Naive thymus-derived CD4-positive, alpha-beta T cell (primary cell): ENCODE measurements around the gene STARD3NL. TPM values are rescaled to one million over a fixed set of nuclear protein-coding genes. Genes with fewer than 3 reads are reported as not detected.
A peak's percentile ranks its signal among the peaks of the same experiment; 100 is the strongest.

Experiments used
- ATAC-seq: fragments of 150-1000 bp; cut with Tn5 transposase; 2 replicates; pipeline ENCODE4 v1.10.0; 2021; ENCODE audit warnings: mild to moderate bottlenecking, moderate library complexity
- CTCF ChIA-PET: fragments of 350-600 bp; sonication (Branson Sonifier 250); formaldehyde crosslinking; loops from one replicate; lab custom pipeline; 2021; ENCODE audit warnings: antibody characterized with exemption; lab: Charles Lee
- POLR2A ChIA-PET: fragments of 350-600 bp; sonication (Branson Sonifier 250); formaldehyde crosslinking; loops from one replicate; lab custom pipeline; 2021; ENCODE audit warnings: antibody characterized with exemption, inconsistent platforms; lab: Charles Lee
- DNase-seq, 9 donors: peaks; one replicate each; pipeline versions ENCODE4 v3.0.0 to v3.0.0-alpha.2; 2020 to 2022; ENCODE audit warnings: mixed read lengths in 1 of 9
- H3K27ac ChIP-seq: one replicate; pipeline ENCODE4 v1.7.0; 2013; ENCODE audit warnings: mild to moderate bottlenecking, low read depth, low read length, moderate library complexity
- H3K27me3 ChIP-seq, 2 donors: one replicate each; pipeline ENCODE4 v1.7.0; 2013; ENCODE audit warnings: low read length in 2 of 2, mild to moderate bottlenecking in 2 of 2, moderate library complexity in 2 of 2; ENCODE audit not compliant: control insufficient read depth in 2 of 2, insufficient read depth in 2 of 2
- H3K36me3 ChIP-seq, 3 experiments: 1 replicate in 2 of 3; 2 replicates in 1 of 3; pipeline ENCODE4 v1.7.0; 2013; ENCODE audit warnings: low read length in 3 of 3, mild to moderate bottlenecking in 3 of 3, moderate library complexity in 1 of 3; ENCODE audit not compliant: insufficient read depth in 3 of 3, control insufficient read depth in 2 of 3
- H3K4me1 ChIP-seq, 2 donors: one replicate each; pipeline ENCODE4 v1.7.0; 2013; ENCODE audit warnings: low read length in 2 of 2, mild to moderate bottlenecking in 2 of 2, moderate library complexity in 1 of 2; ENCODE audit not compliant: control insufficient read depth in 2 of 2, insufficient read depth in 2 of 2
- H3K4me3 ChIP-seq: 2 replicates; pipeline ENCODE4 v1.7.0; 2013; ENCODE audit warnings: mild to moderate bottlenecking, low read length
- H3K9me3 ChIP-seq, 3 experiments: 1 replicate in 2 of 3; 2 replicates in 1 of 3; pipeline ENCODE4 v1.7.0; 2013; ENCODE audit warnings: low read length in 3 of 3; ENCODE audit not compliant: control insufficient read depth in 2 of 3
- H3K27ac Mint-ChIP-seq, 9 donors: one replicate each; pipeline ENCODE4 v1.8.0; 2020 to 2022; ENCODE audit warnings: mixed read lengths in 9 of 9, mild to moderate bottlenecking in 8 of 9, moderate library complexity in 5 of 9, inconsistent platforms in 2 of 9
- H3K27me3 Mint-ChIP-seq, 5 donors: one replicate each; pipeline ENCODE4 v1.8.0; 2021 to 2022; ENCODE audit warnings: mixed read lengths in 5 of 5, mild to moderate bottlenecking in 1 of 5
- H3K36me3 Mint-ChIP-seq, 5 donors: one replicate each; pipeline ENCODE4 v1.8.0; 2020 to 2022; ENCODE audit warnings: mixed read lengths in 5 of 5, mild to moderate bottlenecking in 3 of 5, inconsistent platforms in 1 of 5
- H3K4me1 Mint-ChIP-seq, 7 donors: one replicate each; pipeline ENCODE4 v1.8.0; 2020 to 2022; ENCODE audit warnings: mixed read lengths in 7 of 7, mild to moderate bottlenecking in 3 of 7, inconsistent platforms in 1 of 7
- H3K4me3 Mint-ChIP-seq, 10 donors: one replicate each; pipeline ENCODE4 v1.8.0; 2020 to 2022; ENCODE audit warnings: mild to moderate bottlenecking in 10 of 10, mixed read lengths in 10 of 10, moderate library complexity in 6 of 10, inconsistent platforms in 2 of 10
- H3K9me3 Mint-ChIP-seq, 11 donors: one replicate each; pipeline ENCODE4 v1.8.0; 2020 to 2022; ENCODE audit warnings: mixed read lengths in 11 of 11, mild to moderate bottlenecking in 4 of 11, inconsistent platforms in 1 of 11, moderate library complexity in 1 of 11
- intact Hi-C, 2 donors: fragments of 100-400 bp; cut with micrococcal nuclease; formaldehyde crosslinking; loops; one replicate each; pipeline ENCODE4 v1.15.1; 2023
- polyA plus RNA-seq, 2 donors: library from polyadenylated mRNA; unstranded; fragments of 300-500 nt; fragmentation: Illumina TruSeq; gene quantifications; one replicate each; pipeline ENCODE4 v1.2.3, GENCODE V29; 2021
- total RNA-seq, 6 experiments: library from RNA in 5 of 6; stranded (reverse) in 5 of 6; gene quantifications; 1 replicate in 5 of 6; 2 replicates in 1 of 6; pipeline ENCODE4 v1.2.3 and lab custom pipeline; 2021 to 2026

Gene STARD3NL
- total RNA-seq (10 to 100 TPM in 4 of 5 experiments, 1 to 10 TPM in 1; 9.4 to 22.0 (median 12.2) TPM), polyA plus RNA-seq (10 to 100 TPM; 25.3 to 26.9 TPM), total RNA-seq (lab: John Stamatoyannopoulos, UW) (13.1 reads per million, percentile 41 among the genes with 10 or more reads in this experiment)

- CTCF ChIA-PET = interaction anchor here (1.0 to 1.2 kb wide), 3 partner anchors 37 to 190 kb away, joined by 3 to 4 read pairs (median 3); no protein-coding TSS in a partner anchor
These were observed at the start of gene STARD3NL for GRCh38 chr7:38178004-38178694. Gene STARD3NL (plus strand): TSS chr7:38178245. CDS start chr7:38207505, 29,260 bp downstream.

GRCh38 chr7:38129162-38129561 is 48.9 kb upstream of the STARD3NL start:
- ChIA-PET POLR2A (no interaction called here), CTCF (interaction anchor here (0.7 kb wide), 1 partner anchor 10 kb away, joined by 4 read pairs; no protein-coding TSS in a partner anchor)
- H3K36me3 Mint-ChIP-seq = no peaks in the 10 kb centered on the region
- Histone ChIP-seq H3K36me3 (no peaks in the 10 kb centered on the region), H3K9me3 (no peaks in the 10 kb centered on the region), H3K4me1 (no peaks in the 10 kb centered on the region), H3K27ac (no peak overlapping the region), H3K27me3 (no peaks in the 10 kb centered on the region), H3K4me3 (no peak overlapping the region)
- intact Hi-C loops = no loop called here
- H3K4me3 Mint-ChIP-seq = no peak overlapping the region
- peaks cover 12 to 36% (median 22%) of the 10 kb centered on the region in 5 donors for H3K27me3 Mint-ChIP-seq
- no peak for DNase-seq
- H3K9me3 Mint-ChIP-seq = no peaks in the 10 kb centered on the region
- H3K4me1 Mint-ChIP-seq = peaks cover 0 to 2% (median 0%) of the 10 kb centered on the region in 7 donors
- no peak for ATAC-seq
- H3K27ac Mint-ChIP-seq = no peak overlapping the region

More at GRCh38 chr7:38178004-38178694, at the start of gene STARD3NL:
- Histone ChIP-seq H3K27ac (peak within 1 kb of the TSS; percentile 84), H3K27me3 (no peaks in the 10 kb centered on the region), H3K9me3 (no peaks in the 10 kb centered on the region), H3K4me1 (peaks cover 17 to 23% of the 10 kb centered on the region in 2 donors), H3K36me3 (no peaks in the 10 kb centered on the region), H3K4me3 (peak within 1 kb of the TSS; percentile 96)
- DNase-seq (peak; percentile 68 to 97 (median 88)), ATAC-seq (peak; percentile 97)
- intact Hi-C loops = loop anchor here (1.0 to 10.0 kb wide), 12 partner anchors 37 to 1789 kb away; partner anchors contain the start of genes ANLN (in 1 of the 2), RALA (in 1 of the 2) and VPS41 (in 1 of the 2)
- Mint-ChIP-seq H3K4me3 (peak within 1 kb of the TSS; percentile 94 to 100 (median 99)), H3K27ac (peak within 1 kb of the TSS; percentile 66 to 98 (median 97)), H3K9me3 (peaks cover 0 to 2% (median 0%) of the 10 kb centered on the region in 11 donors), H3K4me1 (peaks cover 21 to 50% (median 45%) of the 10 kb centered on the region in 7 donors), H3K27me3 (peaks cover 3 to 14% (median 10%) of the 10 kb centered on the region in 5 donors), H3K36me3 (peaks cover 0 to 2% (median 0%) of the 10 kb centered on the region in 5 donors)
- POLR2A ChIA-PET = interaction anchor here (0.7 to 1.2 kb wide), 3 partner anchors 10 to 38 kb away, joined by 3 to 4 read pairs (median 3); no protein-coding TSS in a partner anchor

GRCh38 chr7:38129579-38129978 is 48.5 kb upstream of the STARD3NL start:
- Histone ChIP-seq H3K27me3 (no peaks in the 10 kb centered on the region), H3K4me3 (no peak overlapping the region), H3K27ac (no peak overlapping the region), H3K4me1 (no peaks in the 10 kb centered on the region), H3K9me3 (no peaks in the 10 kb centered on the region), H3K36me3 (no peaks in the 10 kb centered on the region)
- POLR2A ChIA-PET = no interaction called here
- Mint-ChIP-seq H3K4me1 (peaks cover 0 to 2% (median 0%) of the 10 kb centered on the region in 7 donors), H3K27me3 (peaks cover 12 to 36% (median 25%) of the 10 kb centered on the region in 5 donors), H3K27ac (no peak overlapping the region), H3K36me3 (no peaks in the 10 kb centered on the region), H3K4me3 (no peak overlapping the region), H3K9me3 (no peaks in the 10 kb centered on the region)
- no peak for ATAC-seq
- CTCF ChIA-PET = no interaction called here
- no peak for DNase-seq
- intact Hi-C loops = no loop called here

- no peak overlapping the region for H3K4me3 ChIP-seq
- ATAC-seq = no peak
- intact Hi-C loops = no loop called here
- no peaks in the 10 kb centered on the region for H3K9me3 Mint-ChIP-seq
- H3K4me3 Mint-ChIP-seq = no peak overlapping the region
- ChIA-PET CTCF (no interaction called here), POLR2A (no interaction called here)
- H3K36me3 ChIP-seq = no peaks in the 10 kb centered on the region
- no peak for DNase-seq
- H3K4me1 ChIP-seq = no peaks in the 10 kb centered on the region
- H3K9me3 ChIP-seq = no peaks in the 10 kb centered on the region
- no peaks in the 10 kb centered on the region for H3K36me3 Mint-ChIP-seq
- no peak overlapping the region for H3K27ac ChIP-seq
- no peaks in the 10 kb centered on the region for H3K27me3 ChIP-seq
- peaks cover 0 to 2% (median 0%) of the 10 kb centered on the region in 7 donors for H3K4me1 Mint-ChIP-seq
- H3K27ac Mint-ChIP-seq = no peak overlapping the region
- peaks cover 2 to 26% (median 10%) of the 10 kb centered on the region in 5 donors for H3K27me3 Mint-ChIP-seq
These were observed 39.9 kb upstream of the STARD3NL start for GRCh38 chr7:38138171-38138570.

GRCh38 chr7:38141187-38141586 is 36.9 kb upstream of the STARD3NL start:
- ATAC-seq = no peak
- Mint-ChIP-seq H3K4me1 (peaks cover 0 to 2% (median 0%) of the 10 kb centered on the region in 7 donors), H3K4me3 (no peak overlapping the region), H3K27me3 (peaks cover 0 to 23% (median 4%) of the 10 kb centered on the region in 5 donors), H3K36me3 (no peaks in the 10 kb centered on the region), H3K27ac (no peak overlapping the region), H3K9me3 (no peaks in the 10 kb centered on the region)
- H3K4me1 ChIP-seq = no peaks in the 10 kb centered on the region
- intact Hi-C loops = no loop called here
- no peak overlapping the region for H3K27ac ChIP-seq
- no peaks in the 10 kb centered on the region for H3K36me3 ChIP-seq
- H3K4me3 ChIP-seq = no peak overlapping the region
- no peaks in the 10 kb centered on the region for H3K27me3 ChIP-seq
- ChIA-PET POLR2A (no interaction called here), CTCF (no interaction called here)
- H3K9me3 ChIP-seq = no peaks in the 10 kb centered on the region
- no peak for DNase-seq

GRCh38 chr7:38142736-38143135 is 35.3 kb upstream of the STARD3NL start:
- peaks cover 0 to 2% (median 0%) of the 10 kb centered on the region in 7 donors for H3K4me1 Mint-ChIP-seq
- Histone ChIP-seq H3K27me3 (no peaks in the 10 kb centered on the region), H3K9me3 (no peaks in the 10 kb centered on the region), H3K4me3 (no peak overlapping the region), H3K36me3 (no peaks in the 10 kb centered on the region), H3K27ac (no peak overlapping the region), H3K4me1 (no peaks in the 10 kb centered on the region)
- no peak overlapping the region for H3K27ac Mint-ChIP-seq
- no peak for DNase-seq
- no peak for ATAC-seq
- intact Hi-C loops = no loop called here
- H3K27me3 Mint-ChIP-seq = peaks cover 0 to 19% (median 4%) of the 10 kb centered on the region in 5 donors
- H3K36me3 Mint-ChIP-seq = no peaks in the 10 kb centered on the region
- ChIA-PET POLR2A (no interaction called here), CTCF (no interaction called here)
- no peaks in the 10 kb centered on the region for H3K9me3 Mint-ChIP-seq
- no peak overlapping the region for H3K4me3 Mint-ChIP-seq
